Camera-type eye (tissue), 1 donor: Measurements from ENCODE around the gene ENDOD1. TPM values are rescaled to one million over a fixed set of nuclear protein-coding genes. Genes with fewer than 3 reads are reported as not detected.

ENCODE experiments used
- total RNA-seq: library from RNA; depleted of rRNA; stranded (reverse); fragments of >200 nt; gene quantifications from one replicate; pipeline ENCODE4 v1.2.3, GENCODE V29; 2014

ENDOD1 gene
- 31.4 TPM for total RNA-seq

DNA sequence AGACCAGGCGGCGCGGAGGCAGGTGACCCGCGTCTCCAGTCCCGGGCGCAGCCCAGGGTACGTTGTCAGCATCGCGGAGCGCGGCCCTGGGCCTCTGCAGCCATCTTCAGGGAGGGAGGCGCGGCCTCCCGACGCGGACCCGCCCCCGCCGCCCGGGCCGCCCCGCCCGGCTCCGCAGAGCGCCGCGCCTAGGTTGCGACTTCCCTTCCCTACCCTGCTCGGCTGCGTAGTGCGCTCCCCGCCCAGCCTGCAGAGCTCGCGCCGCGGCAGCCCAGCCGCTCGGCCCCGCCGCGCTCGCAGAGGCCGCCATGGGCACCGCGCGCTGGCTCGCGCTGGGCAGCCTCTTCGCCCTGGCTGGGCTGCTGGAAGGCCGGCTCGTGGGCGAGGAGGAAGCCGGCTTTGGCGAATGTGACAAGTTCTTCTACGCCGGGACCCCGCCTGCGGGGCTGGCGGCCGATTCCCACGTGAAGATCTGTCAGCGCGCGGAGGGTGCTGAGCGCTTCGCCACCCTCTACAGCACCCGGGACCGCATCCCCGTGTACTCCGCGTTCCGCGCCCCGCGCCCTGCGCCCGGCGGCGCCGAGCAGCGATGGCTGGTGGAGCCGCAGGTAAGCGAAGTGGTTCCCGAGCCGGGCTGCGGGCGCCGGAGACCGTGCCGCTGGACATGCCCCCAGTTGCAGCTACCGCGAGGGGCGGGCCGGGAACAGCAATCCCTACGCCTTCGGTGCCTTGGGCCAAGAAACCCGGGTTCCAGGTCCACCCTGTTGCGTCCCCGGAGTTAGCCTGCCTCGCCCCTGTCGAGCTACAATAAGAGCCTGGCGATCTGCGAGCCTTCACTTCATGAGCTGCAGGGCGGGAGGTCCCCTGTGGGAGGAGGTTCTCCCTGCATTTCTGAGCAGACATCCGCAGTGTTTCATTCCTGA, at the start of gene ENDOD1:
TSS of gene ENDOD1 (plus strand) at position 227 of the 923 bp plus-strand sequence. CDS start at position 309, 82 bp downstream.

DNA sequence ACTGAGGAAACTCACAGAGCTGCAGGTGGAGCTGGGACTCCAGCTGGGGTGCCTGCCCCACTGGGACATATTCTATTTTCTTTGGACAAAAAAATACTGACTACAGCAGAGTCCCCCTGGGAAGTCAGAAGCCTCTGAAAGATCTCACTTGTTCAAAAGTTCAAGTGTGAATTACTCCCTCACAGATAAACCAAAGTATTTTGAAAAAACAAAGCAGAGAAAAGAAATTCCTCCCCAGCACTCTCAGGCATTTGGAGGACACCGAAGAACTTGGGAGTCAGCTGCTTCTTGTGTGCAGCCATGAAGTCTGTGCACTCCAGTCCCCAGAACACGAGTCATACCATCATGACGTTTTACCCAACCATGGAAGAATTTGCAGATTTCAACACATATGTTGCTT, 40.5 kb upstream of the ENDOD1 start, which contains the start of gene KDM4F:
TSS of gene KDM4F (plus strand) at position 301 of the 400 bp plus-strand sequence.

DNA sequence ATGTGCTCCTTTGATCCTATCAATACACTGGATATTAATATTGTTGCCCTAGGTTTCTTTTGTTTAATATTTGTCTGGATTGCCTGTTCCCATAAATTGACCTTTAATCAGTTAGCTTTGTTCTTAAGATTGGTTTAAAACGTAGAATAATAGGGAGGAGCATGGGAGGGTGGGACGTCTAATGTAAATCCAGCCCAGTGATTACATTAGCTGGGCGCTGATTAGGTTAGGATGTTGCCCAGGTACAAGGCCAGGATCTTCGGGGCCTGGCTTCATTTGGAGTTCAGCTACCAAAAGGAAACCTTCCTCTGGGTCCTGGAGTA, 23.0 kb upstream of the ENDOD1 start, which contains the start of gene SRSF8:
TSS of gene SRSF8 (plus strand) at position 204 of the 323 bp plus-strand sequence. CDS start 308 bp downstream, outside the sequence.

Other genes starting within 250 kb of the ENDOD1 start
- gene CWC15, start 116.3 kb upstream of the ENDOD1 start, total RNA-seq, result 63.9 TPM
- gene KDM4D, start 116.1 kb upstream of the ENDOD1 start, total RNA-seq, result 2.3 TPM
- not detected for gene KDM4E, start 64.6 kb upstream of the ENDOD1 start, total RNA-seq
- gene KDM4F, start 40.4 kb upstream of the ENDOD1 start, total RNA-seq, result not detected
- 29.9 TPM for gene SRSF8, start 22.9 kb upstream of the ENDOD1 start, total RNA-seq
- 204 TPM for gene SESN3, start 141.4 kb downstream of the ENDOD1 start, total RNA-seq